ENCODE measurements around the gene PDS5A. TPM values are rescaled to one million over a fixed set of nuclear protein-coding genes. Genes with fewer than 3 reads are reported as not detected.

Gene PDS5A
- total and polyA plus RNA-seq, 11 donors: 10.9 to 41.6 (median 30.3) TPM

- TF ChIP-seq, protein P1, sequence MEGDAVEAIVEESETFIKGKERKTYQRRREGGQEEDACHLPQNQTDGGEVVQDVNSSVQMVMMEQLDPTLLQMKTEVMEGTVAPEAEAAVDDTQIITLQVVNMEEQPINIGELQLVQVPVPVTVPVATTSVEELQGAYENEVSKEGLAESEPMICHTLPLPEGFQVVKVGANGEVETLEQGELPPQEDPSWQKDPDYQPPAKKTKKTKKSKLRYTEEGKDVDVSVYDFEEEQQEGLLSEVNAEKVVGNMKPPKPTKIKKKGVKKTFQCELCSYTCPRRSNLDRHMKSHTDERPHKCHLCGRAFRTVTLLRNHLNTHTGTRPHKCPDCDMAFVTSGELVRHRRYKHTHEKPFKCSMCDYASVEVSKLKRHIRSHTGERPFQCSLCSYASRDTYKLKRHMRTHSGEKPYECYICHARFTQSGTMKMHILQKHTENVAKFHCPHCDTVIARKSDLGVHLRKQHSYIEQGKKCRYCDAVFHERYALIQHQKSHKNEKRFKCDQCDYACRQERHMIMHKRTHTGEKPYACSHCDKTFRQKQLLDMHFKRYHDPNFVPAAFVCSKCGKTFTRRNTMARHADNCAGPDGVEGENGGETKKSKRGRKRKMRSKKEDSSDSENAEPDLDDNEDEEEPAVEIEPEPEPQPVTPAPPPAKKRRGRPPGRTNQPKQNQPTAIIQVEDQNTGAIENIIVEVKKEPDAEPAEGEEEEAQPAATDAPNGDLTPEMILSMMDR (IDR thresholded peaks at IDR 0.05): no peak
- no peak for TF ChIP-seq POLR2A (IDR thresholded peaks at IDR 0.05)
- peaks cover 0 to 82% (median 62%) of the 10 kb centered on the region in 9 donors for H3K36me3 ChIP-seq
- intact Hi-C loops (cut with DNase I): no loop called here
Measured at GRCh38 chr4:39852636-39853035, 125.1 kb downstream of the PDS5A start.

DNA sequence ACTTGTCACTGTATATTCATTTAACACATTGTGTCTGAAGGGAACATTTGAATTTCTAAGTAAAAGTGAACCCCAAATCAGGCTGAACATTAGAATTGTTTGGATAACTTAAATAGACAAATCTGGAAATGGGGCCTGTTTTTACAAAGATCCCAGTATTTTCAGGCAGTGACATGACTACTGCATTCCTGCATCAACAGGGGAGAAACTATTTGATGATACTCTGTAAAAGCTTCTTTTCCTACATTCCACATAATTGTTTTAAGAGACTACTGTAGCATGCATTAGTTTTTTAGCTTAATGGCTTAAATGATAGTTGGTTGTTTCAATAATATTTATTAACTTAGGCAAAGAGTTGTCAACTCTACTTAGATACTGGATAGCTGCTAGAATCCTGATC is 127.0 kb downstream of the PDS5A start:
- Histone ChIP-seq H3K36me3 (peaks cover 0 to 85% (median 71%) of the 10 kb centered on the region in 9 donors), H3K27me3 (no peaks in the 10 kb centered on the region), H3K4me1 (no peaks in the 10 kb centered on the region), H3K9me3 (peaks cover 0 to 5% (median 2%) of the 10 kb centered on the region in 12 donors), H3K27ac (no peak overlapping the region), H3K4me3 (no peak overlapping the region)
- DNase-seq: no peak
- TF ChIP-seq, protein P1 (IDR thresholded peaks at IDR 0.05): no peak
- TF ChIP-seq POLR2A (IDR thresholded peaks at IDR 0.05): no peak
- no peak for ATAC-seq
- intact Hi-C loops (cut with DNase I): no loop called here

More at GRCh38 chr4:39852636-39853035, 125.1 kb downstream of the PDS5A start:
- Histone ChIP-seq H3K4me1 (no peaks in the 10 kb centered on the region), H3K4me3 (no peak overlapping the region), H3K27ac (no peak overlapping the region), H3K27me3 (no peaks in the 10 kb centered on the region), H3K9me3 (peaks cover 0 to 14% (median 10%) of the 10 kb centered on the region in 12 donors)
- ATAC-seq: no peak
- 65 to 87% (median 77%) methylated on average over 4 of the region's 4 CpGs for WGBS, 4 donors
- no peak for DNase-seq

GRCh38 chr4:39846705-39847104 is 131.0 kb downstream of the PDS5A start:
- Histone ChIP-seq H3K27ac (no peak overlapping the region), H3K9me3 (no peaks in the 10 kb centered on the region), H3K4me1 (no peaks in the 10 kb centered on the region), H3K36me3 (peaks cover 0 to 94% (median 84%) of the 10 kb centered on the region in 9 donors), H3K4me3 (no peak overlapping the region), H3K27me3 (no peaks in the 10 kb centered on the region)
- DNase-seq: no peak
- no peak for TF ChIP-seq POLR2A (IDR thresholded peaks at IDR 0.05)
- TF ChIP-seq, protein P1 (IDR thresholded peaks at IDR 0.05): no peak
- no peak for ATAC-seq
- WGBS, 4 donors: 89 to 96% (median 91%) methylated on average over 1 of the region's 1 CpG
- intact Hi-C loops (cut with DNase I): loop anchor here in 1 of 10 donors (10.0 kb wide), 1 partner anchor 152 kb away; the partner anchor contains the start of gene UBE2K

- WGBS, 4 donors: 93 to 96% (median 95%) methylated on average over 12 of the region's 12 CpGs
- intact Hi-C loops (cut with DNase I): loop anchor here in 1 of 10 donors (10.0 kb wide), 1 partner anchor 151 kb away; the partner anchor contains the start of gene UBE2K
- TF ChIP-seq, protein P1 (IDR thresholded peaks at IDR 0.05): no peak
- no peak for TF ChIP-seq POLR2A (IDR thresholded peaks at IDR 0.05)
- no peaks in the 10 kb centered on the region for H3K9me3 ChIP-seq
- H3K27me3 ChIP-seq: no peaks in the 10 kb centered on the region
- H3K4me3 ChIP-seq: no peak overlapping the region
- no peak for DNase-seq
- peaks cover 0 to 94% (median 84%) of the 10 kb centered on the region in 9 donors for H3K36me3 ChIP-seq
- H3K4me1 ChIP-seq: no peaks in the 10 kb centered on the region
- H3K27ac ChIP-seq: no peak overlapping the region
- ATAC-seq: no peak
Measured at GRCh38 chr4:39846120-39846519, 131.6 kb downstream of the PDS5A start.

All from heart left ventricle (tissue), 16 donors.